Keratinocyte (primary cell): Measurements from ENCODE around the gene GABRE. TPM values are rescaled to one million over a fixed set of nuclear protein-coding genes. Genes with fewer than 3 reads are reported as not detected.

Source experiments
- DNase-seq: peaks from one replicate; pipeline ENCODE4 v3.0.0-alpha.2; 2011; ENCODE audit warnings: low read depth, missing footprints, low spot score
- FAIRE-seq: peaks from 2 replicates; lab custom pipeline; 2011; peaks lifted over from hg19 to GRCh38; lab: Jason Lieb, UNC
- H2AFZ ChIP-seq: 2 replicates; pipeline ENCODE4 v1.6.0; 2012; ENCODE audit warnings: low read length, control low read depth, inconsistent platforms; ENCODE audit not compliant: control insufficient read depth
- H3K27ac ChIP-seq: 2 replicates; pipeline ENCODE4 v1.5.1; 2011; ENCODE audit warnings: low read length; ENCODE audit not compliant: control insufficient read depth, insufficient read depth
- H3K27me3 ChIP-seq: 3 replicates; pipeline ENCODE4 v1.6.0; 2011; ENCODE audit warnings: low read length; ENCODE audit not compliant: control insufficient read depth, insufficient read depth; ENCODE audit errors: extremely low read depth
- H3K36me3 ChIP-seq, 2 experiments: 2 replicates in 1 of 2; 3 replicates in 1 of 2; pipeline ENCODE4 v1.5.1; 2011; ENCODE audit warnings: low read length in 2 of 2, mild to moderate bottlenecking in 1 of 2; ENCODE audit not compliant: control insufficient read depth in 2 of 2, insufficient read depth in 2 of 2; ENCODE audit errors: extremely low read depth in 1 of 2
- H3K4me1 ChIP-seq: 3 replicates; pipeline ENCODE4 v1.5.1; 2011; ENCODE audit warnings: low read length; ENCODE audit not compliant: control insufficient read depth, insufficient read depth; ENCODE audit errors: extremely low read depth
- H3K4me2 ChIP-seq: 3 replicates; pipeline ENCODE4 v1.6.0; 2011; ENCODE audit warnings: low read depth, low read length; ENCODE audit not compliant: control insufficient read depth, insufficient read depth; ENCODE audit errors: extremely low read depth
- H3K4me3 ChIP-seq, 3 experiments: fragments of 200-600 bp in 1 of 3; sonication (generic) in 1 of 3; 2 replicates in 2 of 3; 3 replicates in 1 of 3; pipeline ENCODE4 v1.5.1; 2011 to 2016; ENCODE audit warnings: low read length in 3 of 3, mild to moderate bottlenecking in 3 of 3, control low read depth in 2 of 3, inconsistent platforms in 1 of 3, low read depth in 1 of 3, mixed read lengths in 1 of 3, mixed run types in 1 of 3, moderate library complexity in 1 of 3; ENCODE audit not compliant: control insufficient read depth in 2 of 3, insufficient read depth in 2 of 3; ENCODE audit errors: extremely low read depth in 1 of 3
- H3K79me2 ChIP-seq: 2 replicates; pipeline ENCODE4 v1.6.0; 2012; ENCODE audit warnings: low read length; ENCODE audit not compliant: control insufficient read depth, insufficient read depth
- H3K9ac ChIP-seq: 3 replicates; pipeline ENCODE4 v1.6.0; 2011; ENCODE audit warnings: low read length; ENCODE audit not compliant: control insufficient read depth, insufficient read depth; ENCODE audit errors: extremely low read depth
- H3K9me1 ChIP-seq: 3 replicates; pipeline ENCODE4 v1.6.0; 2011; ENCODE audit warnings: low read length; ENCODE audit not compliant: control insufficient read depth, insufficient read depth; ENCODE audit errors: extremely low read depth
- H3K9me3 ChIP-seq: 2 replicates; pipeline ENCODE4 v1.5.1; 2012; ENCODE audit warnings: low read depth, low read length; ENCODE audit not compliant: control insufficient read depth
- H4K20me1 ChIP-seq: 3 replicates; pipeline ENCODE4 v1.6.0; 2011; ENCODE audit warnings: low read length; ENCODE audit not compliant: control insufficient read depth, insufficient read depth; ENCODE audit errors: extremely low read depth
- EZH2 ChIP-seq: IDR thresholded peaks from one replicate; pipeline ENCODE4 v1.6.1; 2012; ENCODE audit warnings: inconsistent platforms, mild to moderate bottlenecking, low read length, moderate library complexity
- dilution Hi-C: fragments of 300-500 bp; cut with MboI; formaldehyde crosslinking; loops from one replicate; pipeline ENCODE4 v1.7.0; 2020; ENCODE audit warnings: low sequenced_read_pairs; ENCODE audit not compliant: extremely low pct_ligation_motif_present
- polyA plus RNA-seq, 5 experiments: library from polyadenylated mRNA; depleted of rRNA in 3 of 5; stranded (reverse) in 3 of 5; stranded (forward) in 1 of 5; unstranded in 1 of 5; fragments of >200 nt; gene quantifications; 1 replicate in 1 of 5; 2 replicates in 3 of 5; 3 replicates in 1 of 5; pipeline versions ENCODE4 v1.2.1 to v1.2.3, GENCODE V29; 2011 to 2012; ENCODE audit warnings: missing spikeins in 2 of 5, low read depth in 1 of 5, low replicate concordance in 1 of 5
- TF ChIP-seq, protein P1 (sequence below), 3 experiments: IDR thresholded peaks in 1 of 3; conservative IDR thresholded peaks in 1 of 3; optimal IDR thresholded peaks in 1 of 3; 2 replicates in 2 of 3; 3 replicates in 1 of 3; pipeline versions ENCODE3 to v1.5.1; 2011; ENCODE audit warnings: low read length in 3 of 3, mild to moderate bottlenecking in 3 of 3, moderate library complexity in 2 of 3, control low read depth in 1 of 3, inconsistent platforms in 1 of 3; ENCODE audit not compliant: insufficient read depth in 2 of 3; ENCODE audit errors: extremely low read depth in 1 of 3

GABRE gene
- polyA plus RNA-seq, 1 donor (not counting 4 experiments of a cell fraction or from before 2014, with no cell fraction given) = 34.1 TPM

DNA sequence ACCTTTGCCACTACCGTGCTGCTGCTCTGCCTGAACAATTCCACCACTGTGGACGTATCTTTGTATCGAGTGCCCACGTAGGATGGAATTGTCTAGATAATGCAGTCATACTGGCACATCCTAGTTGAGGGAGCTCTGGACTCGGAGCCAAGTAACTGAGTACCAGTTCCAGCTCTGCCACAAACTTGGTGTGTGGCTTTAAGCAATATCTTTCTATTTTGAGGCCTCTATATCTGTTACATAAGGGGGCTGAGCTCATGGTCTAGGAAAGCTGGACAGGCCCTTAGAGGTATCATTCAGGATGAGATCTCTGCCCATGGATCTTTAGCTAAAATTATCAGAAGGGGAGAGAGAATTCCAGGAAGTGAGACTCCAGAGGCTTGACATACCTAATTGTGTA is 12.4 kb downstream of the GABRE start:
- no peaks in the 10 kb centered on the region for H3K9me1 ChIP-seq
- DNase-seq (no peak), FAIRE-seq (no peak)
- no peak overlapping the region for H3K9ac ChIP-seq
- no peaks in the 10 kb centered on the region for H3K79me2 ChIP-seq
- H3K36me3 ChIP-seq = peaks cover 0 to 13% of the 10 kb centered on the region in 2 experiments
- H3K27me3 ChIP-seq = no peaks in the 10 kb centered on the region
- no peak overlapping the region for H3K27ac ChIP-seq
- no peaks in the 10 kb centered on the region for H4K20me1 ChIP-seq
- H3K4me1 ChIP-seq = no peaks in the 10 kb centered on the region
- H3K9me3 ChIP-seq = no peaks in the 10 kb centered on the region
- no peak overlapping the region for H2AFZ ChIP-seq
- dilution Hi-C loops = no loop called here
- H3K4me3 ChIP-seq = no peak overlapping the region
- TF ChIP-seq EZH2 = no peak
- TF ChIP-seq, protein P1, sequence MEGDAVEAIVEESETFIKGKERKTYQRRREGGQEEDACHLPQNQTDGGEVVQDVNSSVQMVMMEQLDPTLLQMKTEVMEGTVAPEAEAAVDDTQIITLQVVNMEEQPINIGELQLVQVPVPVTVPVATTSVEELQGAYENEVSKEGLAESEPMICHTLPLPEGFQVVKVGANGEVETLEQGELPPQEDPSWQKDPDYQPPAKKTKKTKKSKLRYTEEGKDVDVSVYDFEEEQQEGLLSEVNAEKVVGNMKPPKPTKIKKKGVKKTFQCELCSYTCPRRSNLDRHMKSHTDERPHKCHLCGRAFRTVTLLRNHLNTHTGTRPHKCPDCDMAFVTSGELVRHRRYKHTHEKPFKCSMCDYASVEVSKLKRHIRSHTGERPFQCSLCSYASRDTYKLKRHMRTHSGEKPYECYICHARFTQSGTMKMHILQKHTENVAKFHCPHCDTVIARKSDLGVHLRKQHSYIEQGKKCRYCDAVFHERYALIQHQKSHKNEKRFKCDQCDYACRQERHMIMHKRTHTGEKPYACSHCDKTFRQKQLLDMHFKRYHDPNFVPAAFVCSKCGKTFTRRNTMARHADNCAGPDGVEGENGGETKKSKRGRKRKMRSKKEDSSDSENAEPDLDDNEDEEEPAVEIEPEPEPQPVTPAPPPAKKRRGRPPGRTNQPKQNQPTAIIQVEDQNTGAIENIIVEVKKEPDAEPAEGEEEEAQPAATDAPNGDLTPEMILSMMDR (optimal IDR thresholded peaks at IDR 0.05 in 1 of 3, IDR thresholded peaks at IDR 0.05 in 1 of 3, conservative IDR thresholded peaks at IDR 0.05 in 1 of 3; ENCODE audit: extremely low read depth in 1 of 3, insufficient read depth in 2 of 3, low read length in 3 of 3) = no peak
- H3K4me2 ChIP-seq = no peak overlapping the region

DNA sequence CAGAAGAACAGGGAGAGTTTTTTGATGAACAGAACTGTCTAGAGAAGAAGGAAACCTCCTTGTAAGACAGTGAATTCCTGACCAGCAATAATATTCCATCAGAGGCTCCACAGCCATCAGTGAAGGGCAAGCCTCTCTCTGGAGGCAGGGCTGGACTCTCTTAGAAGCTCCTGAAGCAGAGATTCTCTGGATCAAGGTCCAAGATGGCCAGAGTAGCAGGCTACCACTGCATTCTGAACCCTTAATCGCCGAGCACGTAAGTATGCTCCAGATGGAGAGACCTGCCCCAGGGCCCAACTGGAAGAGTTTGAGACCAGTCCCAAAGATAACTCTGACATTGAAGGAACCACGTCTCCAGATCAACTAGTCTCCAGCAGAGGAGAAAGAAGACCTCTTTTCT is 16.4 kb downstream of the GABRE start:
- H3K27me3 ChIP-seq = no peaks in the 10 kb centered on the region
- no peaks in the 10 kb centered on the region for H3K79me2 ChIP-seq
- TF ChIP-seq, protein P1 (optimal IDR thresholded peaks at IDR 0.05 in 1 of 3, IDR thresholded peaks at IDR 0.05 in 1 of 3, conservative IDR thresholded peaks at IDR 0.05 in 1 of 3; ENCODE audit: extremely low read depth in 1 of 3, insufficient read depth in 2 of 3, low read length in 3 of 3) = no peak
- no peak for TF ChIP-seq EZH2
- H3K4me1 ChIP-seq = no peaks in the 10 kb centered on the region
- DNase-seq (no peak), FAIRE-seq (no peak)
- dilution Hi-C loops = no loop called here
- H3K9me3 ChIP-seq = no peaks in the 10 kb centered on the region
- H3K4me3 ChIP-seq = no peak overlapping the region
- H2AFZ ChIP-seq = no peak overlapping the region
- no peak overlapping the region for H3K27ac ChIP-seq
- H3K9ac ChIP-seq = no peak overlapping the region
- no peak overlapping the region for H3K4me2 ChIP-seq
- H3K9me1 ChIP-seq = no peaks in the 10 kb centered on the region
- H3K36me3 ChIP-seq = peaks cover 0 to 34% of the 10 kb centered on the region in 2 experiments
- H4K20me1 ChIP-seq = no peaks in the 10 kb centered on the region
